CD14-positive monocyte (primary cell): Measurements from ENCODE around the gene SLC2A3. TPM values are rescaled to one million over a fixed set of nuclear protein-coding genes. Genes with fewer than 3 reads are reported as not detected.

Experiments
- DNase-seq, 3 donors: peaks; one replicate each; pipeline ENCODE4 v3.0.0-alpha.2; 2011 to 2022
- H2AFZ ChIP-seq: 2 replicates; pipeline ENCODE4 v1.6.0; 2012; ENCODE audit warnings: mild to moderate bottlenecking, low read depth, low read length, inconsistent platforms; ENCODE audit not compliant: insufficient read depth, poor library complexity, severe bottlenecking
- H3K27ac ChIP-seq, 2 donors: 1 replicate in 1 of 2; 2 replicates in 1 of 2; pipeline ENCODE4 v1.5.1; 2012 to 2013; ENCODE audit warnings: low read length in 2 of 2, control low read depth in 1 of 2, inconsistent platforms in 1 of 2, low read depth in 1 of 2, mild to moderate bottlenecking in 1 of 2
- H3K27me3 ChIP-seq, 2 donors: one replicate each; pipeline versions ENCODE4 v1.6.0 to v1.6.1; 2011 to 2013; ENCODE audit warnings: low read length in 2 of 2; ENCODE audit not compliant: control insufficient read depth in 2 of 2, insufficient read depth in 2 of 2
- H3K36me3 ChIP-seq, 2 donors: replicated peaks in 1 of 2; 1 replicate in 1 of 2; 2 replicates in 1 of 2; pipeline versions ENCODE4 v1.5.1 to v1.6.1; 2012 to 2013; ENCODE audit warnings: low read length in 2 of 2, control low read depth in 1 of 2, inconsistent platforms in 1 of 2, mild to moderate bottlenecking in 1 of 2; ENCODE audit not compliant: insufficient read depth in 2 of 2, control insufficient read depth in 1 of 2
- H3K4me1 ChIP-seq, 2 donors: 1 replicate in 1 of 2; 2 replicates in 1 of 2; pipeline versions ENCODE4 v1.5.1 to v1.6.1; 2012 to 2013; ENCODE audit warnings: low read length in 2 of 2, control low read depth in 1 of 2, inconsistent platforms in 1 of 2, mild to moderate bottlenecking in 1 of 2, moderate library complexity in 1 of 2; ENCODE audit not compliant: insufficient read depth in 2 of 2, control insufficient read depth in 1 of 2
- H3K4me2 ChIP-seq: replicated peaks from 2 replicates; pipeline ENCODE3; 2012; ENCODE audit warnings: low read length, moderate library complexity, mild to moderate bottlenecking; ENCODE audit not compliant: poor library complexity, severe bottlenecking; ENCODE audit errors: extremely low read depth
- H3K4me3 ChIP-seq, 3 experiments: fragments of 200-600 bp in 1 of 3; sonication (generic) in 1 of 3; replicated peaks in 1 of 3; 1 replicate in 2 of 3; 2 replicates in 1 of 3; pipeline ENCODE4 v1.5.1; 2011 to 2013; ENCODE audit warnings: low read length in 3 of 3, mild to moderate bottlenecking in 3 of 3, control low read depth in 2 of 3, low read depth in 2 of 3, inconsistent platforms in 1 of 3, moderate library complexity in 1 of 3
- H3K79me2 ChIP-seq: 2 replicates; pipeline ENCODE4 v1.6.0; 2012; ENCODE audit warnings: mild to moderate bottlenecking, control low read depth, inconsistent platforms, low read length, moderate library complexity; ENCODE audit not compliant: insufficient read depth
- H3K9ac ChIP-seq: 2 replicates; pipeline ENCODE4 v1.6.0; 2017; ENCODE audit warnings: low read length, mild to moderate bottlenecking; ENCODE audit not compliant: insufficient read depth, poor library complexity, severe bottlenecking
- H3K9me3 ChIP-seq, 2 donors: replicated peaks in 1 of 2; 1 replicate in 1 of 2; 2 replicates in 1 of 2; pipeline versions ENCODE4 v1.5.1 to v1.6.1; 2012 to 2013; ENCODE audit warnings: low read length in 2 of 2, control low read depth in 1 of 2; ENCODE audit not compliant: control insufficient read depth in 1 of 2, insufficient read depth in 1 of 2
- H4K20me1 ChIP-seq: 2 replicates; pipeline ENCODE4 v1.6.0; 2012; ENCODE audit warnings: mild to moderate bottlenecking, low read length, control low read depth, moderate library complexity; ENCODE audit not compliant: insufficient read depth
- H3K27ac Mint-ChIP-seq, 7 donors: one replicate each; pipeline ENCODE4 v1.8.0; 2020; ENCODE audit warnings: mild to moderate bottlenecking in 7 of 7, mixed read lengths in 7 of 7, moderate library complexity in 6 of 7, inconsistent platforms in 2 of 7
- H3K27me3 Mint-ChIP-seq, 3 donors: one replicate each; pipeline ENCODE4 v1.8.0; 2021 to 2022; ENCODE audit warnings: low read depth in 3 of 3, mild to moderate bottlenecking in 3 of 3, mixed read lengths in 3 of 3, moderate library complexity in 3 of 3, inconsistent platforms in 1 of 3
- H3K36me3 Mint-ChIP-seq, 2 donors: one replicate each; pipeline ENCODE4 v1.8.0; 2020; ENCODE audit warnings: mixed read lengths in 2 of 2, inconsistent platforms in 1 of 2, mild to moderate bottlenecking in 1 of 2
- H3K4me1 Mint-ChIP-seq: one replicate; pipeline ENCODE4 v1.8.0; 2020; ENCODE audit warnings: mild to moderate bottlenecking, mixed read lengths
- H3K4me3 Mint-ChIP-seq, 2 donors: one replicate each; pipeline ENCODE4 v1.8.0; 2020; ENCODE audit warnings: mild to moderate bottlenecking in 2 of 2, mixed read lengths in 2 of 2, moderate library complexity in 1 of 2
- H3K9me3 Mint-ChIP-seq, 7 donors: one replicate each; pipeline ENCODE4 v1.8.0; 2020 to 2022; ENCODE audit warnings: mixed read lengths in 7 of 7, mild to moderate bottlenecking in 6 of 7, moderate library complexity in 6 of 7, inconsistent platforms in 2 of 7
- WGBS: methylation state at CpG from one replicate; pipeline ENCODE4 v1.1.5; 2013; ENCODE audit warnings: missing lambda C conversion rate; ENCODE audit not compliant: insufficient coverage; 5-methylcytosine and 5-hydroxymethylcytosine counted together
- intact Hi-C, 2 donors: fragments of 100-400 bp; cut with micrococcal nuclease; formaldehyde crosslinking; loops; one replicate each; pipeline versions ENCODE4 v1.15.0 to v1.15.1; 2023
- polyA plus RNA-seq, 3 donors: library from polyadenylated mRNA; depleted of rRNA in 1 of 3; unstranded in 2 of 3; stranded (reverse) in 1 of 3; fragments of 300-500 nt in 2 of 3; fragments of >200 nt in 1 of 3; fragmentation: Illumina TruSeq in 2 of 3; gene quantifications; 1 replicate in 2 of 3; 2 replicates in 1 of 3; pipeline ENCODE4 v1.2.3, GENCODE V29; 2012 to 2021
- TF ChIP-seq, protein P1 (sequence below): fragments of 200-600 bp; IDR thresholded peaks from one replicate; pipeline ENCODE4 v1.8.0; 2022; ENCODE audit warnings: antibody characterized with exemption, mild to moderate bottlenecking

The SLC2A3 gene
- polyA plus RNA-seq, 3 donors, result 128 to 1,210 (median 179) TPM

DNA sequence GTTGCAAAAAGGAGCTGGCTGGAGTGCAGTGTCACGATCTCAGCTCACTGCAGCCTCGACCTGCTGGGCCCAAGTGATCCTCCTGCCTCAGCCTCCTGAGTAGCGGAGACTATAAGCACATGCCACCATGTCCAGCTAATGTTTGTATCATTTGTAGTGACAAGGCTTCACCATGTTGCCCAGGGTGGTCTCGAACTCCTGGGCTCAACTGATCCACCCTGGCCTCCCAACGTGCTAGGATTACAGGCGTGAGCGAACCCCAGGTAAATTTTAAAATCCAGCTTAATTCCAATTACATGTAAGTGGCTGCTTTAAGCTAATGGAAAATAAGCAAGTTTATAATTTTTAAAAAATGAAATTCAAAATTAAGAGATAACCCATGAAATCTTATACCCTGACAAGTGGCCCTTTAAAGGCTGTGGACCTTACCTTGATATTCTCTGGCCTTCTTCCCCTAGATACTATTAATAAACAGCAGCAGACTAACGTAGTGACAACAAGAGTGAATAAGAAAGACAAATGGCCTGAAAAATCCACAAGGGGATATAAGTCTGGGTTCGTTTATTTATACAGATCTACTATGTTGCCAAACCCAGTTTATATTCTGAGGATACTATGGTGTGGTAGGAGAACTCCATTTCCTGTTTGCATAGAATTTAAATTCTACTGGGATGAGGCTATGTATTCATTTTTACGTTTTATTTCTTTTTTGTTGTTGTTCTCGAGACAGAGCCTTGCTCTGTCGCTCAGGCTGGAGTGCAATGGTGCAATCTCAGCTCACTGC lies 25.6 kb upstream of the SLC2A3 start:
- Mint-ChIP-seq H3K4me1 (peaks cover 53% of the 10 kb centered on the region), H3K4me3 (peak overlapping the region in 1 of 2 donors; percentile 79), H3K9me3 (peaks cover 0 to under 1% (median 0%) of the 10 kb centered on the region in 7 donors), H3K27me3 (peaks cover 0 to 2% (median 2%) of the 10 kb centered on the region in 3 donors), H3K36me3 (peaks cover 0 to 2% of the 10 kb centered on the region in 2 donors), H3K27ac (peak overlapping the region; percentile 72 to 99 (median 96))
- no peaks in the 10 kb centered on the region for H3K36me3 ChIP-seq
- no peaks in the 10 kb centered on the region for H4K20me1 ChIP-seq
- no peak overlapping the region for H2AFZ ChIP-seq
- intact Hi-C loops, result loop anchor here (2.0 to 5.0 kb wide), 4 partner anchors 25 to 36 kb away; partner anchors contain the start of gene SLC2A3 (in 1 of the 2)
- H3K27ac ChIP-seq, result peak overlapping the region; percentile 34 to 91
- peak overlapping the region in 1 of 3 experiments; percentile 80 for H3K4me3 ChIP-seq
- no peak for DNase-seq
- 94% methylated on average over 3 of the region's 12 CpGs for WGBS
- peaks cover 7% of the 10 kb centered on the region for H3K79me2 ChIP-seq
- TF ChIP-seq, protein P1, sequence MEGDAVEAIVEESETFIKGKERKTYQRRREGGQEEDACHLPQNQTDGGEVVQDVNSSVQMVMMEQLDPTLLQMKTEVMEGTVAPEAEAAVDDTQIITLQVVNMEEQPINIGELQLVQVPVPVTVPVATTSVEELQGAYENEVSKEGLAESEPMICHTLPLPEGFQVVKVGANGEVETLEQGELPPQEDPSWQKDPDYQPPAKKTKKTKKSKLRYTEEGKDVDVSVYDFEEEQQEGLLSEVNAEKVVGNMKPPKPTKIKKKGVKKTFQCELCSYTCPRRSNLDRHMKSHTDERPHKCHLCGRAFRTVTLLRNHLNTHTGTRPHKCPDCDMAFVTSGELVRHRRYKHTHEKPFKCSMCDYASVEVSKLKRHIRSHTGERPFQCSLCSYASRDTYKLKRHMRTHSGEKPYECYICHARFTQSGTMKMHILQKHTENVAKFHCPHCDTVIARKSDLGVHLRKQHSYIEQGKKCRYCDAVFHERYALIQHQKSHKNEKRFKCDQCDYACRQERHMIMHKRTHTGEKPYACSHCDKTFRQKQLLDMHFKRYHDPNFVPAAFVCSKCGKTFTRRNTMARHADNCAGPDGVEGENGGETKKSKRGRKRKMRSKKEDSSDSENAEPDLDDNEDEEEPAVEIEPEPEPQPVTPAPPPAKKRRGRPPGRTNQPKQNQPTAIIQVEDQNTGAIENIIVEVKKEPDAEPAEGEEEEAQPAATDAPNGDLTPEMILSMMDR, result no peak
- no peak overlapping the region for H3K9ac ChIP-seq
- no peaks in the 10 kb centered on the region for H3K9me3 ChIP-seq
- H3K27me3 ChIP-seq, result no peaks in the 10 kb centered on the region
- peaks cover 48 to 59% of the 10 kb centered on the region in 2 donors for H3K4me1 ChIP-seq
- peak overlapping the region; percentile 74 for H3K4me2 ChIP-seq

DNA sequence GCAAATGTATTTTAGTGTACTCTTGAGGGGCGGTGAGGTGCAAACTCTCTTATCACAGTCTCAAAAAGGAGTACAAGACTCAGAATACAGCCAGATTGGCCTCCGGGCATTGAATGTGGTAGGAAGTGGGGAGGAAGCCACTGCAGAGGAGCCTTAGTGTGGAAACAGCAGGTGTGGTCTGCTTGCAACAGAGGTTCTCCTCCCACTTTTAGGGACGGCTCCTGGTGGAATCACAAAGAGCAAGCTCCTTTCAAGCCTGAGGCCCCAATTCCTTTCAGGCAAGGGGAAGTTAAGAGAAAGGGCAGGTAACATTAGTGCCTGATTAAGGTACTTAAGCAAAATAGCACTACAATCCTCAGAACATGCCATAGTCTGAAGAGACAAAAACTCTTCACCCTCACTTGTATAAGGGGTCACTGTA lies 23.7 kb upstream of the SLC2A3 start:
- Mint-ChIP-seq H3K9me3 (peaks cover 0 to 4% (median 0%) of the 10 kb centered on the region in 7 donors), H3K27me3 (peaks cover 0 to 2% (median 2%) of the 10 kb centered on the region in 3 donors), H3K36me3 (no peaks in the 10 kb centered on the region), H3K27ac (peak overlapping the region; percentile 91 to 99 (median 96)), H3K4me1 (peaks cover 48% of the 10 kb centered on the region), H3K4me3 (peak overlapping the region; percentile 79 to 93)
- TF ChIP-seq, protein P1, result no peak
- H4K20me1 ChIP-seq, result no peaks in the 10 kb centered on the region
- H2AFZ ChIP-seq, result peak overlapping the region; percentile 49
- H3K4me1 ChIP-seq, result peaks cover 42 to 50% of the 10 kb centered on the region in 2 donors
- peak overlapping the region; percentile 81 to 91 for H3K27ac ChIP-seq
- peaks cover 7% of the 10 kb centered on the region for H3K79me2 ChIP-seq
- H3K36me3 ChIP-seq, result no peaks in the 10 kb centered on the region
- peak overlapping the region; percentile 36 to 85 (median 80) for H3K4me3 ChIP-seq
- H3K27me3 ChIP-seq, result no peaks in the 10 kb centered on the region
- peak overlapping the region; percentile 74 for H3K4me2 ChIP-seq
- DNase-seq, result peak in 2 of 3 donors; percentile 39 to 44
- peak overlapping the region; percentile 42 for H3K9ac ChIP-seq
- no CpG with 5 or more reads among the region's 3 CpGs for WGBS
- H3K9me3 ChIP-seq, result no peaks in the 10 kb centered on the region
- intact Hi-C loops, result loop anchor here (2.0 to 5.0 kb wide), 4 partner anchors 23 to 38 kb away; partner anchors contain the start of gene SLC2A3 (in 1 of the 2)
